Measurements from ENCODE around the gene MAP4K5.
A peak's percentile ranks its signal among the peaks of the same experiment; 100 is the strongest.

The MAP4K5 gene

GRCh38 chr14:50534997-50535396, 2.6 kb upstream of the MAP4K5 start:
- Mint-ChIP-seq H3K27me3 (ENCODE audit: low read depth) (no peaks in the 10 kb centered on the region), H3K36me3 (ENCODE audit: low read depth) (no peaks in the 10 kb centered on the region), H3K4me1 (peaks cover 27% of the 10 kb centered on the region), H3K9me3 (peaks cover 10% of the 10 kb centered on the region), H3K27ac (no peak overlapping the region), H3K4me3 (peak overlapping the region in 1 of 3 experiments; percentile 52)
- no peak for TF ChIP-seq CTCF (IDR thresholded peaks at IDR 0.05; ENCODE audit: unreplicated experiment in 3 of 3)

GRCh38 chr14:50534416-50534815, 2.0 kb upstream of the MAP4K5 start:
- Mint-ChIP-seq H3K27me3 (ENCODE audit: low read depth) (no peaks in the 10 kb centered on the region), H3K27ac (no peak overlapping the region), H3K4me1 (peaks cover 33% of the 10 kb centered on the region), H3K4me3 (no peak overlapping the region), H3K36me3 (ENCODE audit: low read depth) (no peaks in the 10 kb centered on the region), H3K9me3 (peaks cover 10% of the 10 kb centered on the region)
- no peak for TF ChIP-seq CTCF (IDR thresholded peaks at IDR 0.05; ENCODE audit: unreplicated experiment in 3 of 3)

GRCh38 chr14:50533806-50534205, 1.4 kb upstream of the MAP4K5 start:
- no peaks in the 10 kb centered on the region for H3K27me3 Mint-ChIP-seq (ENCODE audit: low read depth)
- peak overlapping the region in 2 of 3 experiments; percentile 29 to 61 for H3K4me3 Mint-ChIP-seq
- no peak overlapping the region for H3K27ac Mint-ChIP-seq
- no peak for TF ChIP-seq CTCF (IDR thresholded peaks at IDR 0.05; ENCODE audit: unreplicated experiment in 3 of 3)
- no peaks in the 10 kb centered on the region for H3K36me3 Mint-ChIP-seq (ENCODE audit: low read depth)
- peaks cover 10% of the 10 kb centered on the region for H3K9me3 Mint-ChIP-seq
- H3K4me1 Mint-ChIP-seq, result peaks cover 37% of the 10 kb centered on the region

GRCh38 chr14:50533241-50533705, 904 bp upstream of the MAP4K5 start:
- H3K36me3 Mint-ChIP-seq (ENCODE audit: low read depth), result no peaks in the 10 kb centered on the region
- H3K9me3 Mint-ChIP-seq, result peaks cover 10% of the 10 kb centered on the region
- H3K27me3 Mint-ChIP-seq (ENCODE audit: low read depth), result no peaks in the 10 kb centered on the region

GRCh38 chr14:50531595-50532501, 521 bp downstream of the MAP4K5 start:
- H3K4me1 Mint-ChIP-seq, result peaks cover 42% of the 10 kb centered on the region
- no peak for TF ChIP-seq CTCF (IDR thresholded peaks at IDR 0.05; ENCODE audit: unreplicated experiment in 3 of 3)
- peaks cover 4% of the 10 kb centered on the region for H3K9me3 Mint-ChIP-seq
- peak overlapping the region; percentile 94 to 96 (median 95) for H3K4me3 Mint-ChIP-seq
- H3K27me3 Mint-ChIP-seq (ENCODE audit: low read depth), result no peaks in the 10 kb centered on the region
- H3K27ac Mint-ChIP-seq, result peak overlapping the region; percentile 93 to 98 (median 97)
- peaks cover 4% of the 10 kb centered on the region for H3K36me3 Mint-ChIP-seq (ENCODE audit: low read depth)

More at GRCh38 chr14:50533241-50533705, 904 bp upstream of the MAP4K5 start:
- H3K4me1 Mint-ChIP-seq, result peaks cover 37% of the 10 kb centered on the region
- H3K27ac Mint-ChIP-seq, result peak overlapping the region; percentile 60 to 93 (median 90)
- TF ChIP-seq CTCF (IDR thresholded peaks at IDR 0.05; ENCODE audit: unreplicated experiment in 3 of 3), result no peak
- H3K4me3 Mint-ChIP-seq, result peak overlapping the region; percentile 84 to 95 (median 92)

All from nephron (organoid).